ENCODE measurements around the gene ANKLE1. TPM values are rescaled to one million over a fixed set of nuclear protein-coding genes. Genes with fewer than 3 reads are reported as not detected.
A peak's percentile ranks its signal among the peaks of the same experiment; 100 is the strongest.

The ANKLE1 gene
- polyA plus RNA-seq, 1 donor (not counting 4 experiments of a cell fraction or from before 2014, with no cell fraction given): 0.30 TPM

- no peak for TF ChIP-seq CTCF (optimal IDR thresholded peaks at IDR 0.05 in 1 of 3, IDR thresholded peaks at IDR 0.05 in 1 of 3, conservative IDR thresholded peaks at IDR 0.05 in 1 of 3; ENCODE audit: extremely low read depth in 1 of 3, insufficient read depth in 2 of 3, low read length in 3 of 3)
- Histone ChIP-seq H3K9ac (ENCODE audit: control insufficient read depth, extremely low read depth, insufficient read depth, low read length) (peak overlapping the region; percentile 70), H3K4me1 (ENCODE audit: control insufficient read depth, extremely low read depth, insufficient read depth, low read length) (peaks cover 14% of the 10 kb centered on the region), H3K9me3 (ENCODE audit: control insufficient read depth, low read depth, low read length) (no peaks in the 10 kb centered on the region), H3K27ac (ENCODE audit: control insufficient read depth, insufficient read depth, low read length) (peak overlapping the region; percentile 60), H3K79me2 (ENCODE audit: control insufficient read depth, insufficient read depth, low read length) (peaks cover 28% of the 10 kb centered on the region), H3K9me1 (ENCODE audit: control insufficient read depth, extremely low read depth, insufficient read depth, low read length) (no peaks in the 10 kb centered on the region), H3K27me3 (ENCODE audit: control insufficient read depth, extremely low read depth, insufficient read depth, low read length) (no peaks in the 10 kb centered on the region), H3K36me3 (ENCODE audit: control insufficient read depth in 2 of 2, extremely low read depth in 1 of 2, insufficient read depth in 2 of 2, low read length in 2 of 2) (peaks cover 19 to 20% of the 10 kb centered on the region in 2 experiments), H3K4me2 (ENCODE audit: control insufficient read depth, extremely low read depth, insufficient read depth, low read depth, low read length) (peak overlapping the region; percentile 92), H4K20me1 (ENCODE audit: control insufficient read depth, extremely low read depth, insufficient read depth, low read length) (peaks cover 4% of the 10 kb centered on the region), H2AFZ (ENCODE audit: control insufficient read depth, low read length) (no peak overlapping the region), H3K4me3 (ENCODE audit: control insufficient read depth in 2 of 3, extremely low read depth in 1 of 3, insufficient read depth in 2 of 3, low read depth in 1 of 3, low read length in 3 of 3) (peak overlapping the region; percentile 52 to 83 (median 79))
- no peak for FAIRE-seq
- no peak for DNase-seq (ENCODE audit: low read depth, low spot score)
- dilution Hi-C loops (cut with MboI; ENCODE audit: extremely low pct_ligation_motif_present, low sequenced_read_pairs): no loop called here
Observed at GRCh38 chr19:17234911-17235299, 46.8 kb upstream of the ANKLE1 start.

GRCh38 chr19:17235300-17235970 lies 46.3 kb upstream of the ANKLE1 start:
- dilution Hi-C loops (cut with MboI; ENCODE audit: extremely low pct_ligation_motif_present, low sequenced_read_pairs): no loop called here
- peak overlapping the region; percentile 70 for H3K9ac ChIP-seq (ENCODE audit: control insufficient read depth, extremely low read depth, insufficient read depth, low read length)
- FAIRE-seq (no peak), DNase-seq (ENCODE audit: low read depth, low spot score) (no peak)
- TF ChIP-seq CTCF (optimal IDR thresholded peaks at IDR 0.05 in 1 of 3, IDR thresholded peaks at IDR 0.05 in 1 of 3, conservative IDR thresholded peaks at IDR 0.05 in 1 of 3; ENCODE audit: extremely low read depth in 1 of 3, insufficient read depth in 2 of 3, low read length in 3 of 3) (peak in 2 of 3 experiments; percentile 51 to 72), EZH2 (IDR thresholded peaks at IDR 0.05; ENCODE audit: low read length) (no peak)
- H3K9me3 ChIP-seq (ENCODE audit: control insufficient read depth, low read depth, low read length): no peaks in the 10 kb centered on the region
- H3K36me3 ChIP-seq (ENCODE audit: control insufficient read depth in 2 of 2, extremely low read depth in 1 of 2, insufficient read depth in 2 of 2, low read length in 2 of 2): peaks cover 19 to 20% of the 10 kb centered on the region in 2 experiments
- peaks cover 28% of the 10 kb centered on the region for H3K79me2 ChIP-seq (ENCODE audit: control insufficient read depth, insufficient read depth, low read length)
- peak overlapping the region; percentile 52 to 83 (median 79) for H3K4me3 ChIP-seq (ENCODE audit: control insufficient read depth in 2 of 3, extremely low read depth in 1 of 3, insufficient read depth in 2 of 3, low read depth in 1 of 3, low read length in 3 of 3)
- H3K27me3 ChIP-seq (ENCODE audit: control insufficient read depth, extremely low read depth, insufficient read depth, low read length): no peaks in the 10 kb centered on the region
- H3K4me1 ChIP-seq (ENCODE audit: control insufficient read depth, extremely low read depth, insufficient read depth, low read length): peaks cover 14% of the 10 kb centered on the region
- no peaks in the 10 kb centered on the region for H3K9me1 ChIP-seq (ENCODE audit: control insufficient read depth, extremely low read depth, insufficient read depth, low read length)
- peak overlapping the region; percentile 60 for H3K27ac ChIP-seq (ENCODE audit: control insufficient read depth, insufficient read depth, low read length)
- H3K4me2 ChIP-seq (ENCODE audit: control insufficient read depth, extremely low read depth, insufficient read depth, low read depth, low read length): peak overlapping the region; percentile 92
- H2AFZ ChIP-seq (ENCODE audit: control insufficient read depth, low read length): peak overlapping the region; percentile 19
- H4K20me1 ChIP-seq (ENCODE audit: control insufficient read depth, extremely low read depth, insufficient read depth, low read length): peaks cover 4% of the 10 kb centered on the region
